ENCODE measurements around the gene OR6K2.

OR6K2 gene

DNA sequence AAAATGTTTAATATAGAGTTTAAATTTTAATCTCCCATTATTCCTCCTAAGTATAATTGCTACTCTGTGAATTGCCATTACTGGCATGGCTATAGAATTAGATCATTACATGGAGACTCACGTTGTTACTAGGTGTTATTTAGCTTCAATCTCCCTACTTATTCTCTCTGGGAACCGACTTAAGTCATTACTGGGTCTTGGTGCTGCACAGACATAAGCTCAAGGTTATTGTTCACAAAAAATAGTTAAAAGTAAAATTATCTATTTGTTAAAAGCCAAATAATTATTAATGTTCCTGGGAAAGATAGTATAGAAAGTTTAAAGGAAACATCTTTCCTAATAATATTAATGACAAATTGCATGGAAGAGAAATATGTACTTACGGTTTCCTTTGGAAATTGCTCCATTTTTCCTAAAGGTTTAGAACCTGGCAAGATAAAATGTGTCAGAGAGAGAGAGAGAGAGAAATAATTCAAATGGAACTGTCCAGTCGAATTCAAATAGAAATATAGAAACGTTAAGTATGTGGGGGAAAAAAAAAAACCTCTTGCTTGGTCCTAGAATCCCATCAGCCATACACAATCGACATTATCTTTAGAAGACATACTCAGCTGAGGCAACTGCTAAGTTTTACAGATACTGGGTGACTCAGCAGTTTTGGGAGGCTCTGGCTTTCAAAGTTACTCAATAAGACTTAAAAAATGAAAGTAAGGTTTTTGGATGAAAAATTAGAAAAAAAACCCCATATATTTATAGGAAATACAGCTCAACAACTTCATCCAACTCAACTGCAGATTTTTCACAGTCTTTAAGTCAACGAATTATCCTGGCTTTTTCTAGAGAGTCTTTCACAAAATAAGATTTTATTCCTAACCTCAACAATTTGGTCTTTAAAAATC is 14.1 kb downstream of the OR6K2 start, which contains the start of gene SPTA1:
SPTA1 (minus strand) TSS at position 605 of the 899 bp plus-strand sequence; CDS start at position 407, 198 bp downstream.
- no peak for DNase-seq (ENCODE audit: low spot score)

DNA sequence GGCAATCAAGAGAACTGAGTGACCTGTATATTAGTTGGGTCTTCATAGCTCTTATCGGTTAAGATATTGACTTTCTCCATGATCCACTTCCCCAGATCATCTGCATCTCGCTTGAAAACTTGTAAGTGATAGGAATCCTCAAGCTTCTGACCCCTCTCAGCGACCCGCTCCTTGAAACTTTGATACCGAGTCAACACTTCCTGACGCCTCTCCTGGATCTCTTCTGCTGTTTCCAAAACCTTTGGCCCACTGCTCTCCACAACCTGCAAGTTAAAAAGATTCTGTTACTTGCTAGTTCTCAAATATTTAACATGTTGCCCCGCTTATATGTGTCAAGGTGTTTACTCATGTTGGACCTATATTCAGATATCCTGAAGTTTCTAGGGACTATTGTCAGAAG is 15.4 kb downstream of the OR6K2 start:
- DNase-seq (ENCODE audit: low spot score) = no peak

DNA sequence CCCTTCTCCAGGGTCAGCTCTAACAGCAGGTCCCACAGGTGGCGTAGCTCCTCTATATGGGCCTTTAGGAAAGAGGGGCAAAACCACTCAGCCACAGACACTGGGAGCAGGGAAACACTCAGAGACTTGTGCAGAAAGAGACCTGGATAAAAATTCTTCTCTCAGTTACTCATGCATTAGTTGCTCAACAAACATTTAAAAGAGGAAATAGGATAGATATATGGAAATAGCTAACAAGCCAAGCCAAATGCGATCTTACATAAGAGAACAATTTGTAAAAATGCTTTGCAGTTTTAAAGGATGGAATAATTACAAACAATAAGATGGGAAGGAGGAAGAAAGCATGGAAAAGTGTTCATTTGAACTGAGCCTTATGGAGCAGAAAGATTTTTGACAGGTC is 18.8 kb downstream of the OR6K2 start:
- DNase-seq (ENCODE audit: low spot score) = no peak

DNA sequence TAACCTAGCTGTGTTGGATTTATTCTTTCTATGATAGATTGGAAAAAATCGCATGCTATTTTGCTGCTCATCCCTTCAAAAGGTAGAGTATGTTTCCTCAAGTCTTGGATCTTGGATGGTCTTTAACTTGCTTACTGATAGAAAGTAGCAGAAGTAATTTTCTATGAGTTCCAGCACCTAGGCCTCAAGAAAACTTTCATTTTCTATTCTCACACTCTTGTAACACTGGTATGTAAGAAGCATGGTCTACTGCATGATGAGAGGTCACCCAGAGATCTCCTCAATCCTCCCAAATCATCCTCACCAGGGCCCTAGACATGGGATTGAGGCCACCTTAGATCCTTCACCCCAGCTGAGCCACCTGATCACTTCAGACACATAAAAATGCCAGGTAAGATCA is 21.2 kb downstream of the OR6K2 start:
- no peak for DNase-seq (ENCODE audit: low spot score)

DNA sequence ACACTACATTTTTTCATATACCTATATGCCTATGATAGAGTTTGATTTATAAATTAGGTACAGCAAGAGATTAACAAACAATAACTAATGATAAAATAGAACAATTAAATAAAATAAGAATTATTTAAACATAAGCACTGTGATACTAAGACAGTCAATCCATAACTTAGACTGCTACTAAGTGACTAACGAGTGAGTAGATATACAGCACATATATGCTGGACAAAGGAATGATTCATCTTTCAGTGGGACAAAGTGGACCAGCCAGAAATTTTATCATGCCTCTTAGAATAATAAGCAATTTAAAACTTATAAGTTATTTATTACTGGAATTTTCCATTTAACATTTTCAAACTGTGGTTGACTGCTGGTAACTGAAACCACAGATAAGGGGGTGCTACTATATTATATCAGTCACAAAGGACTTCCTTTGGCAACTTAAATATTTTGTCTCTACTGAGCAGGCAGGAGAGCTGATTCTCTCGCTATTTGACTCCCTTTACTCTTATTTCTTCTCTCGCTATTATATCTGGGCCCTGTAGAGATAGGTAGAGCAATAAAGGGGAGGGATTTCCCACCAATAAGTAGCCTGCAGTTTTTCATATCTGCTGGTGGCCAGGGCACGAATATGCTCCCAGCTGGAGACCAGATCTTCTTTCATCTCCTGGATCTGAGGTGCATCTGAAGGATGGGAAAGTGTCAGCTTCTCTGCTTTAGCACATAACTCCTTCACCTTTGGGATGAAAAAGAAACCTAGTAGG is 24.7 kb downstream of the OR6K2 start:
- DNase-seq (ENCODE audit: low spot score) = no peak

DNA sequence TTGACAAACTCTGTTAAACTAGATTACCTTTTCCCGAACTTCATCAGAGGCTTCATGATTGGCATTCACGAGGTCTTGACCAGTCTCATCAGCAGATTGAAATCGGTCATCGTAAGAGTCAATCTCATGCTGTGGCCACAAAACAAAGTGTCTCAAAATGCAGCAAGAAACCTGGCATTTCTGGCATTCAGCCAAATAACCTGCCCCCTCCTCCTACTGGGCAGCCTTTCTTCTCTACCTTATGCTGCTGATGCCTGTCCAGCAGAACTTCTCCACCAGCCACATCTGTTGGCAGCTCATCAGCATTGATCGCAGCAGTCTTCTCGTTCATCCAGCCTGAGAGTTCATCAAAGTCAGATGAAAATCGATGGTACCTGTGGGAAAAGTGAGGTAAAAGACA is 26.1 kb downstream of the OR6K2 start:
- DNase-seq (ENCODE audit: low spot score) = no peak

DNA sequence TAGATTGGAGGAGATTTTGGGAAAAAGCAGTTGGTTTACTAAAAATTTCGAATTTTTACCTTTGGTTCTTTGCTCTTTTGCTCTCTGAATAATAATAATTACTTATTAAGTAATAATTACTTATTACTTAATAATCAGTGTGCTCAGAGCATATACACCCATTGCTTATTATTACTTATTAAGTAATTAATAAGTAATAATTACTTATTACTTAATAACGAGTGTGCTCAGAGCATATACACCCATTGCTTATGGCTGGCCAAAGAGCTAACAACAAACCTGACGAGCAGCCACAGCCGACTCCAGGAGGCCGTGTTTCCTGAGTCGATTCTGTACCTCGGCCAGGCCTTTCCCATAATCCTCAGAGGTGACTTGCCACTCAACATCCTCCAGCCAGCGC is 34.4 kb downstream of the OR6K2 start:
- DNase-seq (ENCODE audit: low spot score) = no peak

DNA sequence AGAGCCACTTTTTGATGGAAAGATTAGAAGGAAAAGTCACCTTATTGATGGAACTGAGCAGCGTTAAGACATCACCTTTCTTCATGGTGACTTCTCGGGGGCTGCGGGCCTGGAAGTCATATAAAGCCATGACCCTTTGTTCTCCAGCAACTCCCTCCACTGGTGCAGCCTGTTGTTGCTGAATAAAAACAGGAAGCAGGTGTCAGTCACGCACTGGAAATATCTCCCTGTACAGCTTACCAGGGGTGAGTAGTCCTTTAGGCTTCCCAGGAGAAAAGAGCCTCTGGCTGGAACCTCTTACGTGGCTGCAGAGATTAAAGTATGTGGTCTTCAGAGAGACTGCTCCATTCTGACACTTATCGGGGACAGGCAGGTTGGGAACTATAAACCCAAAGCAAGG is 45.9 kb downstream of the OR6K2 start:
- no peak for DNase-seq (ENCODE audit: low spot score)

DNA sequence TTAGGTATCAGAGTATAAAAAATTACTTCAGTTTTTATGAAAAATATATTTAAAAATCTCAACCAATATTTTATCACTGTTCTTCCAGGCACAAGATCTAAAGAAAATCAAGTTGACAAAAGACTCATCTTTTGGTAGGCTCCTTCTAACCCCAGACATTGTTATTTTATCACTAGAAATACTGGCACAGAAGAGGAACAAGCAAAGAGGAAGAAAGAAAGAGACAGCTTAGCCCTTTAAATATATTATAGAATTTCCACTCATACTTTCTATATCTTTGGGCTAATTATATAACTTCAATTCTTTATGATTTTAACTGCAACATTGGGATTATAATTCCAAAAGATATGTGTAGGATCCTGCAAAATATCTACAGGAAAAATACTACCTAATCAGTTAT is 46.4 kb downstream of the OR6K2 start:
- no peak for DNase-seq (ENCODE audit: low spot score)

DNA sequence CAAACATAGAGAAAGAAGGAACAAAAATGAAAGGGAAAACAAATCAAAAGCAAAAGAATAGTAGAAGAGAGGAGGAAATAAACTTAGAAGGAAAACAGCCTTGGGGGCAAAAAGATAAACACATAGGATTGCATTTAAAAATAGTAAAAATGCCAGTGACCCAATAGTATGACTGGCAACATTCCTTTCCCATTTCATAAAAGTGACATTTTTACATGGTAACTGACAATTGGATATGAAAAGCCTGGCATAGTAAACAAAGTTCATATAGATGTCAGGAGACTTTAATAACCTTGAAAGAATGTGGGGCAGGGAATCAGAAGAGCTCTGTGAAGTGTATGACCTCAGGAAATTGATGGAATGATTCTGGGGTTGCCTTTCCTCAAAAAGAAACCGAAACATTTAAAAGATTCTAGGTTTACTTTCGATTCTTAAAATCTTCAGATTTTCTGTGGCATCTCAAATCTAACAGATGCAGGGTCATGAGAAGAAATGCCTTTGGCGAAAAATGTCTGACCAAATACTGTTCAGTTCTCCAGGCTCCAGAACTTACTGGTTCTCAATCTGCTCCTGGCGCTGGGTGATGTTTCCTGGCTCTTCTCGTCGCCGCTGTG is 47.6 kb downstream of the OR6K2 start:
- no peak for DNase-seq (ENCODE audit: low spot score)
